GM21529 (cell line): ENCODE results near the gene SKIL.
A peak's percentile ranks its signal among the peaks of the same experiment; 100 is the strongest.
"Not testable (repeated sequence)": the region's sequence is repeated elsewhere in the genome, so short reads cannot be mapped to it uniquely, and the experiment has no call there.

ENCODE experiments used
- ATAC-seq: cut with Tn5 transposase; IDR thresholded peaks from one replicate; pipeline ENCODE4 v1.9.1; 2021; ENCODE audit not compliant: unreplicated experiment

SKIL gene

GRCh38 chr3:170357176-170358041, at the start of gene SKIL:
Gene SKIL (plus strand): TSS chr3:170357715. CDS start chr3:170360332, 2,617 bp downstream.
- ATAC-seq, result peak; percentile 59

- ATAC-seq, result no peak
Measured at GRCh38 chr3:170309046-170309445, 48.5 kb upstream of the SKIL start.

- ATAC-seq, result no peak
Measured at GRCh38 chr3:170317954-170318353, 39.6 kb upstream of the SKIL start.

GRCh38 chr3:170320461-170321121, 36.9 kb upstream of the SKIL start:
- ATAC-seq, result no peak

GRCh38 chr3:170321321-170322034, 36.0 kb upstream of the SKIL start:
- ATAC-seq, result no peak

- no peak for ATAC-seq
Measured at GRCh38 chr3:170322566-170323269, 34.8 kb upstream of the SKIL start.

GRCh38 chr3:170323331-170323730, 34.2 kb upstream of the SKIL start:
- ATAC-seq, result no peak

GRCh38 chr3:170324962-170325361, 32.6 kb upstream of the SKIL start:
- no peak for ATAC-seq

GRCh38 chr3:170327040-170327808, 30.3 kb upstream of the SKIL start:
- no peak for ATAC-seq

GRCh38 chr3:170327868-170328548, 29.5 kb upstream of the SKIL start:
- not testable (repeated sequence) for ATAC-seq

GRCh38 chr3:170330366-170330765, 27.1 kb upstream of the SKIL start:
- ATAC-seq, result no peak

- ATAC-seq, result no peak
Measured at GRCh38 chr3:170331143-170331542, 26.4 kb upstream of the SKIL start.

GRCh38 chr3:170337420-170337819, 20.1 kb upstream of the SKIL start:
- no peak for ATAC-seq

- ATAC-seq, result no peak
Measured at GRCh38 chr3:170338690-170339340, 18.7 kb upstream of the SKIL start.

GRCh38 chr3:170342273-170342672, 15.2 kb upstream of the SKIL start:
- ATAC-seq, result not testable (repeated sequence)

GRCh38 chr3:170343859-170344258, 13.7 kb upstream of the SKIL start:
- ATAC-seq, result not testable (repeated sequence)

- ATAC-seq, result no peak
Measured at GRCh38 chr3:170344971-170345370, 12.5 kb upstream of the SKIL start.

GRCh38 chr3:170346481-170347392, 10.8 kb upstream of the SKIL start:
- ATAC-seq, result no peak
